ENCODE measurements around the gene GNPTG. TPM values are rescaled to one million over a fixed set of nuclear protein-coding genes. Genes with fewer than 3 reads are reported as not detected.

GNPTG gene
- total and polyA plus RNA-seq, 5 donors from 2014 or later, result 43.2 to 51.3 (median 44.5) TPM

GRCh38 chr16:1344499-1344898 lies 7.2 kb upstream of the GNPTG start:
- H3K27me3 Mint-ChIP-seq, result no peaks in the 10 kb centered on the region
- Histone ChIP-seq H3K4me1 (ENCODE audit: control insufficient read depth, insufficient read depth, low read length, poor library complexity, severe bottlenecking) (peaks cover 20% of the 10 kb centered on the region), H3K9me3 (ENCODE audit: control insufficient read depth in 2 of 2, low read length in 2 of 2) (no peaks in the 10 kb centered on the region), H3K27me3 (ENCODE audit: control insufficient read depth, insufficient read depth, low read length) (no peaks in the 10 kb centered on the region), H3K27ac (ENCODE audit: insufficient read depth, low read length, poor library complexity, severe bottlenecking) (no peak overlapping the region), H3K36me3 (ENCODE audit: control insufficient read depth, insufficient read depth, low read length) (peaks cover 9% of the 10 kb centered on the region), H3K4me3 (ENCODE audit: low read depth, low read length) (no peak overlapping the region)
- H3K4me3 Mint-ChIP-seq, result peak overlapping the region in 1 of 4 donors; percentile 58
- no peaks in the 10 kb centered on the region for H3K36me3 Mint-ChIP-seq
- ATAC-seq (ENCODE audit: low read depth in 2 of 2) (no peak), DNase-seq (no peak)
- H3K27ac Mint-ChIP-seq, result no peak overlapping the region
- H3K4me1 Mint-ChIP-seq, result peaks cover 0 to 18% (median 3%) of the 10 kb centered on the region in 4 donors
- H3K9me3 Mint-ChIP-seq, result no peaks in the 10 kb centered on the region

DNA sequence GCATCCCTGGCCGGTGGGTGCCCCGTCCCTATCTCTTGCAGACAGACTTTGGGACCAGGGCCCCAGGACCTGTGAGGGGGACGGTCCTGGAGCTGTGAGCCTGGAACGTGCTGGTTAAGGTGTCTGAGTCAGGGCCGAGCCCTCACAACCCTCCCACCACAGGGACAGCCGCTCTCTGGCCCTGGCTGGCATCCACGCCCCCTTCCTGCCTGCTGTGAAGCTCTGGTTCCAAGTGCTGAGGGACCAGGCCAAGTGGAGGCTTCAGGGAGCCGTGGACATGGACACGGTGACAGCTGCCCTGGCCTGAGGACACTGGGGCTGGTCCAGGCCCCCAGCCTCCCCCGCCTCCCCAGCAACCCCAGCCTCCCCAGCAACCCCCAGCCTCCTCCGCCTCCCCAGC lies 6.6 kb upstream of the GNPTG start:
- peaks cover 0 to 20% (median 3%) of the 10 kb centered on the region in 4 donors for H3K4me1 Mint-ChIP-seq
- no peak overlapping the region for H3K27ac Mint-ChIP-seq
- H3K36me3 ChIP-seq (ENCODE audit: control insufficient read depth, insufficient read depth, low read length), result peaks cover 14% of the 10 kb centered on the region
- ATAC-seq (ENCODE audit: low read depth in 2 of 2) (no peak), DNase-seq (no peak)
- H3K27me3 ChIP-seq (ENCODE audit: control insufficient read depth, insufficient read depth, low read length), result no peaks in the 10 kb centered on the region
- H3K27ac ChIP-seq (ENCODE audit: insufficient read depth, low read length, poor library complexity, severe bottlenecking), result no peak overlapping the region
- no peaks in the 10 kb centered on the region for H3K9me3 ChIP-seq (ENCODE audit: control insufficient read depth in 2 of 2, low read length in 2 of 2)
- peaks cover 20% of the 10 kb centered on the region for H3K4me1 ChIP-seq (ENCODE audit: control insufficient read depth, insufficient read depth, low read length, poor library complexity, severe bottlenecking)
- no peaks in the 10 kb centered on the region for H3K36me3 Mint-ChIP-seq
- no peaks in the 10 kb centered on the region for H3K9me3 Mint-ChIP-seq
- no peak overlapping the region for H3K4me3 ChIP-seq (ENCODE audit: low read depth, low read length)
- no peaks in the 10 kb centered on the region for H3K27me3 Mint-ChIP-seq
- peak overlapping the region in 1 of 4 donors; percentile 58 for H3K4me3 Mint-ChIP-seq

- peaks cover 27% of the 10 kb centered on the region for H3K4me1 ChIP-seq (ENCODE audit: control insufficient read depth, insufficient read depth, low read length, poor library complexity, severe bottlenecking)
- no peak for DNase-seq
Measured at GRCh38 chr16:1345651-1346421, 5.9 kb upstream of the GNPTG start.

DNA sequence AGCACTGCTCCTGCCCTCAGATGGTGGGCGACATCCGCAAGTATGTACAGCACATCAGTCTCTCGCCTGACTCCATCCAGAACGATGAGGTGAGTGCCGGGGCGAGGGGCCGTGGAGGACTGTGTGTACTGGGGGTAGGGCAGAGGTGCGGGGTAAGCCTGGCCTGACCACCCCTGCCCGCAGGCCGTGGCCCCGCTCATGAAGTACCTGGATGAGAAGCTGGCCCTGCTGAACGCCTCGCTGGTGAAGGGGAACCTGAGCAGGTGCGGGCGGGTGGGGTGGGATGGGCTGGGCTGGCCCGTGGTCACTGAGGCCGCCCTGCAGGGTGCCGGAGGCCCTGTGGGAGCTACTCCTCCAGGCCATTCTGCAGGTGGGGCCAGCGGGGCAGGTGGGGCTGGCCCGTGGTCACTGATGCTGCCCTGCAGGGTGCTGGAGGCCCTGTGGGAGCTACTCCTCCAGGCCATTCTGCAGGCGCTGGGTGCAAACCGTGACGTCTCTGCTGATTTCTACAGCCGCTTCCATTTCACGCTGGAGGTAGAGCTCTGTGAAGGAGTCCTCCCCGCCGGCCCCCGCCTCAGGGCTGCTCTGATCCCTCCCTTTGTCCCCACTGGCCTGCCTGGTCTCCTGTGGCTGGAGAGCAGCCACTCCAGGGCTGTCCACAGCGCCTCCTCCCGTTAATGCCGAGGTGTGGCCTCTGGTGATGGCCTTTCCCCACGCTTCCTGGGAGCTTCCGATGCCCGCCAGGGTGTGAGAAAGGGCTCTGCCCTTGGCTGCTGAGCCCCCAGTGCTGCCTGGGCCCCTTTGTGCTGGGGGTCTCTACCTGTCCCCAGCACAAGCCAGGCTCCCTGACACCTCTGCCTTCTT lies 5.1 kb upstream of the GNPTG start:
- Histone ChIP-seq H3K27ac (ENCODE audit: insufficient read depth, low read length, poor library complexity, severe bottlenecking) (no peak overlapping the region), H3K4me3 (ENCODE audit: low read depth, low read length) (no peak overlapping the region), H3K27me3 (ENCODE audit: control insufficient read depth, insufficient read depth, low read length) (no peaks in the 10 kb centered on the region), H3K4me1 (ENCODE audit: control insufficient read depth, insufficient read depth, low read length, poor library complexity, severe bottlenecking) (peaks cover 32% of the 10 kb centered on the region), H3K36me3 (ENCODE audit: control insufficient read depth, insufficient read depth, low read length) (peaks cover 15% of the 10 kb centered on the region), H3K9me3 (ENCODE audit: control insufficient read depth in 2 of 2, low read length in 2 of 2) (no peaks in the 10 kb centered on the region)
- Mint-ChIP-seq H3K4me3 (no peak overlapping the region), H3K27me3 (no peaks in the 10 kb centered on the region), H3K4me1 (peaks cover 0 to 29% (median 3%) of the 10 kb centered on the region in 4 donors), H3K36me3 (no peaks in the 10 kb centered on the region), H3K27ac (no peak overlapping the region), H3K9me3 (no peaks in the 10 kb centered on the region)
- no peak for ATAC-seq (ENCODE audit: low read depth in 2 of 2)
- no peak for DNase-seq

More at GRCh38 chr16:1345651-1346421, 5.9 kb upstream of the GNPTG start:
- H3K27me3 ChIP-seq (ENCODE audit: control insufficient read depth, insufficient read depth, low read length), result no peaks in the 10 kb centered on the region
- Mint-ChIP-seq H3K4me1 (peaks cover 0 to 26% (median 3%) of the 10 kb centered on the region in 4 donors), H3K27me3 (no peaks in the 10 kb centered on the region), H3K9me3 (no peaks in the 10 kb centered on the region), H3K27ac (no peak overlapping the region), H3K36me3 (no peaks in the 10 kb centered on the region), H3K4me3 (no peak overlapping the region)
- H3K4me3 ChIP-seq (ENCODE audit: low read depth, low read length), result no peak overlapping the region
- H3K27ac ChIP-seq (ENCODE audit: insufficient read depth, low read length, poor library complexity, severe bottlenecking), result no peak overlapping the region
- ATAC-seq (ENCODE audit: low read depth in 2 of 2), result no peak
- no peaks in the 10 kb centered on the region for H3K9me3 ChIP-seq (ENCODE audit: control insufficient read depth in 2 of 2, low read length in 2 of 2)
- peaks cover 15% of the 10 kb centered on the region for H3K36me3 ChIP-seq (ENCODE audit: control insufficient read depth, insufficient read depth, low read length)

GRCh38 chr16:1347286-1347855 lies 4.4 kb upstream of the GNPTG start:
- H3K27me3 ChIP-seq (ENCODE audit: control insufficient read depth, insufficient read depth, low read length), result no peaks in the 10 kb centered on the region
- H3K9me3 ChIP-seq (ENCODE audit: control insufficient read depth in 2 of 2, low read length in 2 of 2), result no peaks in the 10 kb centered on the region
- no peak for ATAC-seq (ENCODE audit: low read depth in 2 of 2)
- Mint-ChIP-seq H3K4me1 (peaks cover 0 to 29% (median 4%) of the 10 kb centered on the region in 4 donors), H3K36me3 (no peaks in the 10 kb centered on the region), H3K27ac (no peak overlapping the region), H3K4me3 (no peak overlapping the region), H3K9me3 (peaks cover 0 to 3% (median 0%) of the 10 kb centered on the region in 7 donors), H3K27me3 (peaks cover 2% of the 10 kb centered on the region)
- H3K4me3 ChIP-seq (ENCODE audit: low read depth, low read length), result no peak overlapping the region
- peaks cover 30% of the 10 kb centered on the region for H3K4me1 ChIP-seq (ENCODE audit: control insufficient read depth, insufficient read depth, low read length, poor library complexity, severe bottlenecking)
- H3K36me3 ChIP-seq (ENCODE audit: control insufficient read depth, insufficient read depth, low read length), result peaks cover 15% of the 10 kb centered on the region
- H3K27ac ChIP-seq (ENCODE audit: insufficient read depth, low read length, poor library complexity, severe bottlenecking), result no peak overlapping the region
- DNase-seq, result no peak

DNA sequence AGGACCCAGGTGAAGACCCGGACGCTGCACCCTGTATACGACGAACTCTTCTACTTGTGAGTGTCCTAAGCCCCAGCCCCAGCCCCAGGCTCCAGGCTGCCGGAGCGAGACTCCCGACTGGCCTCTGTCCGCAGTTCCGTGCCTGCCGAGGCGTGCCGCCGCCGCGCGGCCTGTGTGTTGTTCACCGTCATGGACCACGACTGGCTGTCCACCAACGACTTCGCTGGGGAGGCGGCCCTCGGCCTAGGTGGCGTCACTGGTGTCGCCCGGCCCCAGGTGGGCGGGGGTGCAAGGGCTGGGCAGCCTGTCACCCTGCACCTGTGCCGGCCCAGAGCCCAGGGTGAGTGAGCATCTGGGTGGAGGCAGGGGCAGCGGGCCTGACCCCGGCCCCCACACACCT lies 3.8 kb upstream of the GNPTG start:
- ATAC-seq (ENCODE audit: low read depth in 2 of 2) (no peak), DNase-seq (no peak)
- Histone ChIP-seq H3K36me3 (ENCODE audit: control insufficient read depth, insufficient read depth, low read length) (peaks cover 15% of the 10 kb centered on the region), H3K27ac (ENCODE audit: insufficient read depth, low read length, poor library complexity, severe bottlenecking) (no peak overlapping the region), H3K27me3 (ENCODE audit: control insufficient read depth, insufficient read depth, low read length) (no peaks in the 10 kb centered on the region), H3K4me1 (ENCODE audit: control insufficient read depth, insufficient read depth, low read length, poor library complexity, severe bottlenecking) (peaks cover 29% of the 10 kb centered on the region), H3K4me3 (ENCODE audit: low read depth, low read length) (no peak overlapping the region), H3K9me3 (ENCODE audit: control insufficient read depth in 2 of 2, low read length in 2 of 2) (no peaks in the 10 kb centered on the region)
- peaks cover 5% of the 10 kb centered on the region for H3K27me3 Mint-ChIP-seq
- H3K27ac Mint-ChIP-seq, result no peak overlapping the region
- peaks cover 0 to 3% (median 0%) of the 10 kb centered on the region in 7 donors for H3K9me3 Mint-ChIP-seq
- H3K36me3 Mint-ChIP-seq, result no peaks in the 10 kb centered on the region
- peaks cover 0 to 28% (median 7%) of the 10 kb centered on the region in 4 donors for H3K4me1 Mint-ChIP-seq
- no peak overlapping the region for H3K4me3 Mint-ChIP-seq

DNA sequence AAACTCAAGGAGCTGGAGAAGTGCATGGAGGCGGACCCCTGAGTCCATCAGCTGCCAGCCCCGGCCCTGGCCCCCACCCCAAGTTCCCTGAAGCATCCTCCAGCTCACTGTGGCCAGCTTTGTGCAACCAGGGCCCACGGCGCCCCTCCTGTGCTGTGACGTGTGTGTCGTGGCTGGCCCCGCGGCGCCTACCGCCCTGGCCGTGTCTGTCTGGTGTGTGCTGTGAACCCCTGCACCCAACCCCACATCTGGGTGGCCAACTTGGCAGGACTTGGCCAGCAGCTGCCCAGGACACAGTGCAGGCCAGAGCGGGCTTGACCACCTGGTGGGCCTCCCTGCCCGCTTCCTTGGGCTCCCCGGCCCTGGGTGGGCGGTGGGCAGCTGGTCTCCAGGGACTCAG lies 3.3 kb upstream of the GNPTG start:
- no peak overlapping the region for H3K27ac Mint-ChIP-seq
- H3K27me3 ChIP-seq (ENCODE audit: control insufficient read depth, insufficient read depth, low read length), result no peaks in the 10 kb centered on the region

More for the DNA sequence above, 3.3 kb upstream of the GNPTG start:
- Mint-ChIP-seq H3K36me3 (peaks cover 3% of the 10 kb centered on the region), H3K4me1 (peaks cover 0 to 28% (median 8%) of the 10 kb centered on the region in 4 donors), H3K27me3 (peaks cover 5% of the 10 kb centered on the region), H3K4me3 (peak overlapping the region in 1 of 4 donors; percentile 19), H3K9me3 (peaks cover 0 to 3% (median 0%) of the 10 kb centered on the region in 7 donors)
- Histone ChIP-seq H3K36me3 (ENCODE audit: control insufficient read depth, insufficient read depth, low read length) (peaks cover 15% of the 10 kb centered on the region), H3K9me3 (ENCODE audit: control insufficient read depth in 2 of 2, low read length in 2 of 2) (no peaks in the 10 kb centered on the region), H3K4me1 (ENCODE audit: control insufficient read depth, insufficient read depth, low read length, poor library complexity, severe bottlenecking) (peaks cover 26% of the 10 kb centered on the region), H3K27ac (ENCODE audit: insufficient read depth, low read length, poor library complexity, severe bottlenecking) (no peak overlapping the region), H3K4me3 (ENCODE audit: low read depth, low read length) (no peak overlapping the region)
- DNase-seq (no peak), ATAC-seq (ENCODE audit: low read depth in 2 of 2) (no peak)
